HepG2 (cell line): ENCODE measurements around the gene ZFP36L2. TPM values are rescaled to one million over a fixed set of nuclear protein-coding genes. Genes with fewer than 3 reads are reported as not detected.
A peak's percentile ranks its signal among the peaks of the same experiment; 100 is the strongest.

Experiments
- ADNP ChIP-seq: sonication (generic); formaldehyde crosslinking; IDR thresholded peaks from 2 replicates; pipeline ENCODE4 v1.4.0; 2020; ENCODE audit warnings: missing genetic modification reagents
- CBFB ChIP-seq: sonication (generic); formaldehyde crosslinking; IDR thresholded peaks from 2 replicates; pipeline ENCODE4 v1.4.0; 2020; ENCODE audit warnings: missing genetic modification reagents
- CBX1 ChIP-seq: IDR thresholded peaks from one replicate; pipeline ENCODE4 v1.6.1; 2016; ENCODE audit warnings: antibody characterized with exemption, low read depth
- FOXO1 ChIP-seq: sonication (generic); formaldehyde crosslinking; IDR thresholded peaks from 2 replicates; pipeline ENCODE4 v1.4.0; 2020; ENCODE audit warnings: missing genetic modification reagents
- GATAD2A ChIP-seq: IDR thresholded peaks from 2 replicates; pipeline ENCODE4 v1.6.1; 2016
- ISX ChIP-seq: sonication (generic); formaldehyde crosslinking; conservative IDR thresholded peaks from 2 replicates; pipeline ENCODE4 v1.5.0; 2020; ENCODE audit warnings: missing genetic modification reagents
- KLF15 ChIP-seq: sonication (generic); formaldehyde crosslinking; IDR thresholded peaks from 2 replicates; pipeline ENCODE4 v1.8.1; 2023; ENCODE audit warnings: borderline replicate concordance, mild to moderate bottlenecking, inconsistent platforms, missing genetic modification reagents, mixed read lengths
- MED8 ChIP-seq: sonication (generic); formaldehyde crosslinking; IDR thresholded peaks from 2 replicates; pipeline ENCODE4 v1.8.1; 2023; ENCODE audit warnings: mild to moderate bottlenecking, missing genetic modification reagents; ENCODE audit not compliant: insufficient replicate concordance
- MTF1 ChIP-seq: sonication (generic); formaldehyde crosslinking; IDR thresholded peaks from 2 replicates; pipeline ENCODE4 v1.5.0; 2020; ENCODE audit warnings: missing genetic modification reagents
- NFKB2 ChIP-seq: sonication (generic); formaldehyde crosslinking; IDR thresholded peaks from 2 replicates; pipeline ENCODE4 v1.4.0; 2020; ENCODE audit warnings: missing genetic modification reagents, borderline replicate concordance
- ONECUT2 ChIP-seq: sonication (generic); formaldehyde crosslinking; IDR thresholded peaks from 2 replicates; pipeline ENCODE4 v1.4.0; 2020; ENCODE audit warnings: missing genetic modification reagents
- SIN3B ChIP-seq: fragments of 150-350 bp; IDR thresholded peaks from 2 replicates; pipeline ENCODE4 v1.6.1; 2014; ENCODE audit warnings: low read length
- SMAD3 ChIP-seq: sonication (generic); formaldehyde crosslinking; IDR thresholded peaks from 2 replicates; pipeline ENCODE4 v1.4.0; 2020; ENCODE audit warnings: missing genetic modification reagents
- TBX2 ChIP-seq: sonication (generic); formaldehyde crosslinking; IDR thresholded peaks from 2 replicates; pipeline ENCODE4 v1.5.0; 2020; ENCODE audit warnings: missing genetic modification reagents, mild to moderate bottlenecking, borderline replicate concordance
- TBX3 ChIP-seq: fragments of 450-650 bp; IDR thresholded peaks from 2 replicates; pipeline ENCODE4 v1.6.1; 2017; ENCODE audit warnings: antibody characterized with exemption, mild to moderate bottlenecking, inconsistent platforms, borderline replicate concordance
- TCF12 ChIP-seq, 2 experiments: fragments of 450-650 bp in 1 of 2; sonication (generic) in 1 of 2; formaldehyde crosslinking in 1 of 2; IDR thresholded peaks; 2 replicates each; pipeline versions ENCODE4 v1.6.1 to v1.8.0; 2017 to 2022; ENCODE audit warnings: antibody characterized with exemption in 1 of 2, mild to moderate bottlenecking in 1 of 2, missing genetic modification reagents in 1 of 2, moderate library complexity in 1 of 2
- TERF1 ChIP-seq: sonication (generic); formaldehyde crosslinking; IDR thresholded peaks from 2 replicates; pipeline ENCODE4 v1.8.0; 2022; ENCODE audit warnings: mild to moderate bottlenecking, missing genetic modification reagents, moderate library complexity
- TFAP4 ChIP-seq: sonication (generic); IDR thresholded peaks from 2 replicates; pipeline ENCODE4 v1.6.1; 2016; ENCODE audit warnings: low read depth, borderline replicate concordance
- TRIM24 ChIP-seq: sonication (generic); formaldehyde crosslinking; IDR thresholded peaks from 2 replicates; pipeline ENCODE4 v1.8.0; 2022; ENCODE audit warnings: mild to moderate bottlenecking, missing genetic modification reagents
- ZBTB2 ChIP-seq: sonication (generic); formaldehyde crosslinking; IDR thresholded peaks from 2 replicates; pipeline ENCODE4 v1.8.0; 2022; ENCODE audit warnings: low read depth, missing genetic modification reagents
- ZNF276 ChIP-seq: sonication (generic); formaldehyde crosslinking; IDR thresholded peaks from 2 replicates; pipeline ENCODE4 v1.4.0; 2020; ENCODE audit warnings: mild to moderate bottlenecking, low read depth, missing genetic modification reagents
- ZNF530 ChIP-seq: sonication (generic); formaldehyde crosslinking; IDR thresholded peaks from 2 replicates; pipeline ENCODE4 v1.5.0; 2020; ENCODE audit warnings: low read depth, mild to moderate bottlenecking, missing genetic modification reagents
- ZNF570 ChIP-seq: sonication (generic); formaldehyde crosslinking; IDR thresholded peaks from 2 replicates; pipeline ENCODE4 v1.4.0; 2020; ENCODE audit warnings: mild to moderate bottlenecking, missing genetic modification reagents, borderline replicate concordance
- ZNF589 ChIP-seq: sonication (generic); formaldehyde crosslinking; conservative IDR thresholded peaks from 2 replicates; pipeline ENCODE4 v1.8.0; 2022; ENCODE audit warnings: mild to moderate bottlenecking, moderate library complexity, missing genetic modification reagents
- ZNF607 ChIP-seq: sonication (generic); formaldehyde crosslinking; IDR thresholded peaks from 2 replicates; pipeline ENCODE4 v1.5.1; 2020; ENCODE audit warnings: missing genetic modification reagents, mild to moderate bottlenecking, borderline replicate concordance
- ZNF629 ChIP-seq: sonication (generic); formaldehyde crosslinking; conservative IDR thresholded peaks from 2 replicates; pipeline ENCODE4 v1.5.0; 2020; ENCODE audit warnings: missing genetic modification reagents
- ZNF891 ChIP-seq: sonication (generic); formaldehyde crosslinking; IDR thresholded peaks from 2 replicates; pipeline ENCODE4 v1.5.0; 2020; ENCODE audit warnings: mild to moderate bottlenecking, missing genetic modification reagents
- polyA plus RNA-seq, 8 experiments: library from polyadenylated mRNA; depleted of rRNA in 3 of 8; stranded (reverse) in 7 of 8; unstranded in 1 of 8; fragments of >200 nt; fragmentation: Illumina TruSeq in 4 of 8; extraction: Trizol in 4 of 8; gene quantifications; 2 replicates each; pipeline versions ENCODE4 v1.2.1 to v1.2.3, GENCODE V29; 2011 to 2016; ENCODE audit warnings: low read depth in 4 of 8, missing spikeins in 1 of 8, mixed read lengths in 1 of 8; ENCODE audit not compliant: insufficient read depth in 1 of 8
- total RNA-seq, 5 experiments: library from RNA; depleted of rRNA; stranded (reverse); fragments of >200 nt; fragmentation: Illumina TruSeq; extraction: Trizol; gene quantifications; 2 replicates each; pipeline ENCODE4 v1.2.3, GENCODE V29; 2016; ENCODE audit warnings: low read depth in 1 of 5

Gene ZFP36L2
- total and polyA plus RNA-seq, 2 of the 13 experiments (the other 11 are each of a cell fraction or from before 2014, with no cell fraction given): 11.2 to 21.8 TPM

GRCh38 chr2:43184339-43184895 lies 42.0 kb downstream of the ZFP36L2 start (continued):
- peak; percentile 88 for TF ChIP-seq GATAD2A (CRISPR knock-in tag)
- TF ChIP-seq FOXO1 (CRISPR knock-in tag): peak; percentile 82; the same call in 1 of the 2 replicates
- TF ChIP-seq ZNF589 (CRISPR knock-in tag): peak; percentile 63; the same call in 1 of the 2 replicates
- no peak for TF ChIP-seq ISX (CRISPR knock-in tag)
- TF ChIP-seq KLF15 (CRISPR knock-in tag): no peak
- no peak for TF ChIP-seq CBX1
- TF ChIP-seq TRIM24 (CRISPR knock-in tag): peak; percentile 54; the same call in 1 of the 2 replicates
- 0 out of 2 replicates have a peak, but pooled peaks have one; percentile 63 for TF ChIP-seq ZNF629 (CRISPR knock-in tag)
- no peak for TF ChIP-seq ONECUT2
- TF ChIP-seq TERF1 (CRISPR knock-in tag): no peak
- TF ChIP-seq TBX2 (CRISPR knock-in tag): peak; percentile 95
- no peak for TF ChIP-seq MTF1 (CRISPR knock-in tag)
- 0 out of 2 replicates have a peak, but pooled peaks have one; percentile 65 for TF ChIP-seq ZNF276 (CRISPR knock-in tag)
- 0 out of 2 replicates have a peak, but pooled peaks have one; percentile 28 for TF ChIP-seq ZBTB2 (CRISPR knock-in tag)
- TF ChIP-seq NFKB2: no peak; the same call in 1 of the 2 replicates
- TF ChIP-seq MED8: peak; percentile 83
- TF ChIP-seq SIN3B: no peak
- peak; percentile 10; the same call in 1 of the 2 replicates for TF ChIP-seq TFAP4
- TF ChIP-seq ZNF570 (CRISPR knock-in tag): no peak
- no peak; the same call in 1 of the 2 replicates for TF ChIP-seq TCF12 (IDR thresholded peaks at IDR 0.05)
- TF ChIP-seq TCF12 (CRISPR knock-in tag; IDR thresholded peaks at IDR 0.05): peak; percentile 83; the same call in 1 of the 2 replicates
- peak; percentile 75 for TF ChIP-seq TBX3
- TF ChIP-seq CBFB (CRISPR knock-in tag): no peak
- TF ChIP-seq SMAD3: peak; percentile 56
- peak; percentile 82 for TF ChIP-seq ADNP (CRISPR knock-in tag)
- no peak for TF ChIP-seq ZNF607 (CRISPR knock-in tag)
- TF ChIP-seq ZNF530 (CRISPR knock-in tag): no peak
- TF ChIP-seq ZNF891 (CRISPR knock-in tag): no peak
